Omental fat pad (tissue), 4 donors: Measurements from ENCODE around the gene ANKRD49. TPM values are rescaled to one million over a fixed set of nuclear protein-coding genes. Genes with fewer than 3 reads are reported as not detected.
A peak's percentile ranks its signal among the peaks of the same experiment; 100 is the strongest.

Experiments
- ATAC-seq: fragments of 150-250 bp; one replicate; pipeline ENCODE4 v1.9.1; 2016; ENCODE audit warnings: mild to moderate bottlenecking, moderate library complexity; ENCODE audit not compliant: low FRiP score
- DNase-seq: peaks from one replicate; pipeline ENCODE4 v3.0.0-alpha.2; 2019; ENCODE audit warnings: low spot score
- CTCF ChIP-seq, 3 donors: fragments of 450-650 bp; IDR thresholded peaks; one replicate each; pipeline ENCODE4 v1.5.1; 2016 to 2017; ENCODE audit warnings: antibody characterized with exemption in 3 of 3, mild to moderate bottlenecking in 3 of 3, moderate library complexity in 2 of 3
- total RNA-seq, 4 donors: library from RNA; depleted of rRNA; stranded (reverse); fragments of >200 nt; gene quantifications; one replicate each; pipeline ENCODE4 v1.1.0, GENCODE V29; 2016

ANKRD49 gene
- total RNA-seq, 4 donors from 2014 or later, result 7.2 to 25.2 (median 9.3) TPM

GRCh38 chr11:94507485-94507884 lies 13.7 kb downstream of the ANKRD49 start:
- no peak for TF ChIP-seq CTCF (IDR thresholded peaks at IDR 0.05)
- ATAC-seq, result no peak
- no peak for DNase-seq

- no peak for DNase-seq
- ATAC-seq, result peak; percentile 62
- no peak for TF ChIP-seq CTCF (IDR thresholded peaks at IDR 0.05)
Observed at GRCh38 chr11:94511932-94512781, 18.4 kb downstream of the ANKRD49 start, which contains the start of gene C11orf97. C11orf97 (plus strand) TSS chr11:94512461; CDS start chr11:94512529, 68 bp downstream.

GRCh38 chr11:94513091-94513490 lies 19.3 kb downstream of the ANKRD49 start:
- DNase-seq (no peak), ATAC-seq (no peak)
- no peak for TF ChIP-seq CTCF (IDR thresholded peaks at IDR 0.05)

- ATAC-seq, result no peak
- TF ChIP-seq CTCF (IDR thresholded peaks at IDR 0.05), result no peak
- no peak for DNase-seq
Observed at GRCh38 chr11:94515398-94515797, 21.6 kb downstream of the ANKRD49 start.

- no peak for ATAC-seq
- no peak for DNase-seq
- TF ChIP-seq CTCF (IDR thresholded peaks at IDR 0.05), result no peak
Observed at GRCh38 chr11:94516725-94517124, 22.9 kb downstream of the ANKRD49 start.

- no peak for DNase-seq
- ATAC-seq, result no peak
- no peak for TF ChIP-seq CTCF (IDR thresholded peaks at IDR 0.05)
Observed at GRCh38 chr11:94518300-94518699, 24.5 kb downstream of the ANKRD49 start.
